Cortex of kidney (tissue), 1 donor: ENCODE measurements around the gene BMP7.
"Not testable (repeated sequence)": the region's sequence is repeated elsewhere in the genome, so short reads cannot be mapped to it uniquely, and the experiment has no call there.

Source experiments
- DNase-seq: peaks from one replicate; lab custom pipeline; 2025; lab: John Stamatoyannopoulos, UW

BMP7 gene

DNA sequence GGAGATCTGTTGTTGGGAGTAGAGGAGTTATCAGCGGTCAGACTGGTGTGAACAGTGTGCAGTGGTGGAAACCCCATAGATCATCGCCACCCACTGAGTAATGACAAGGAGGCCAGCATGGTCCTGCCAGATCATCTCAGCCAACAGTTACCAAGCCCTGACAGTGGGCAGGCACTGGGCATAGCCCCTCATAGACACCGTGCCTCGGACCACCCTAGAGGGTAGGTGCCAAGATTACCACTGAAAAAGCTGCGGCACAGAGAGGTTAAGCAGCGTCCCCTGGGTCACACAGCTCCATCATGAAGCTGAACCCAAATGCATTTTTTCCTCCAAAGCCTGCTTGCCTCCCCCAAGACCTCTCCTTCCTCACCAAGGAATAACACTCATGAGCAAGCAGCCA is 21.5 kb upstream of the BMP7 start:
- DNase-seq, result no peak

DNA sequence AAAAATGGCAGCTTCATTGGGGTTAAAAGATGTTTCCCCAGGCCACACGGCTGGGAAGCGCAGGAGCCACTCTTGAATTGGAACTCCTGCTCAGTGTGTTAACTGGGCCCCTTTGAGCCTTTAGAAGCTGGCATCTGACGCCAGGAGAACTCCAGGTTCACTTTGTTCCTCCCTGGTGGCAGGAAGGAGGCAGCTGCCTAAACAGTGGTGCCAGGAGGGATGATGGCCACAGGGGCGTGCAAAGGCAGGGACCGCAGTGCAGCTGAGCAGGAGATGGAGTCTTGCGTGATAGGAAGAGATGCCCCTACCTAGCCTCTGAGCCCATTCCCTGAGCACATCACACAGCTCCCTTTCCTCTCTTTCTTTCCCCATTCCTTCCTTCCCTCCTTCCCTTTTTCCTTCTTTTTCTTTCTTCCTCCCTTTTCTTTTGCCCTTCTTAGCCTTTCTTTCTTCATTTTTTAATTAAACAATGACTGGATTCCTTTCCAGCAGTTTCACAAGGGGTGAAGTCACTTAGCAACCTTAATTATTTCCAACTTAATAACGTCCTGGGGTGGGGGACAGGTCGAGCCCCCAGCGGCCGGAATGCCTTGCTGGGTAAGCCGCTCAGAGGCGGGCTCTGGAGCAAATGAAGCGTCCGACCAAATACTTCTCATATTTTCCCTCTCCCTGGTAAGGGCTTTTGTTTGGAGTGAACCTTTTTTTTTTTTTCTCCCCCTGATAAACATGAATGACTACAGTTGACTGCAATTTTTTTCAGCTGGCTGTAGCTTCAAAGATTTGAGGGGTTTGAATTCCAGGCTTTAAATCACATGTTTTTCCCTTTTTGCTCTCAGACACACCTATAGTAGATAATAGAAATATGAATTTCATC is 20.8 kb upstream of the BMP7 start:
- no peak for DNase-seq

DNA sequence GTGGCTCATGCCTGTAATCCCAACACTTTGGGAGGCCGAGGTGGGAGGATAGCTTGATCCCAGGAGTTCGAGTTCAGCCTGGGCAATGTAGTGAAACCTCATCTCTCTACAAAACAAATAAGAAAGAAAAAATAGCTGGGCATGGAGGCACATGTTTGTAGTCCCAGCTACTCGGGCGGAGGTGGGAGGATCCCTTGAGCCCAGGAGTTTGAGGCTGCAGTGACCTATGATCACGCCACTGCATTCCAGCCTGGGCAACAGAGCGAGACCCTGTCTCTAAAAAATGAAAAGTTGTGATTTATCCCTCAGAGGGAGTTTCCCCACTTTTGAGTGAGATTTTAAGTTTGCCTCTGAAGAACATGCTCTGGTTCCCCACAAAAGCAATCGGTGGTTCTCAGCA is 17.4 kb upstream of the BMP7 start:
- DNase-seq, result no peak

DNA sequence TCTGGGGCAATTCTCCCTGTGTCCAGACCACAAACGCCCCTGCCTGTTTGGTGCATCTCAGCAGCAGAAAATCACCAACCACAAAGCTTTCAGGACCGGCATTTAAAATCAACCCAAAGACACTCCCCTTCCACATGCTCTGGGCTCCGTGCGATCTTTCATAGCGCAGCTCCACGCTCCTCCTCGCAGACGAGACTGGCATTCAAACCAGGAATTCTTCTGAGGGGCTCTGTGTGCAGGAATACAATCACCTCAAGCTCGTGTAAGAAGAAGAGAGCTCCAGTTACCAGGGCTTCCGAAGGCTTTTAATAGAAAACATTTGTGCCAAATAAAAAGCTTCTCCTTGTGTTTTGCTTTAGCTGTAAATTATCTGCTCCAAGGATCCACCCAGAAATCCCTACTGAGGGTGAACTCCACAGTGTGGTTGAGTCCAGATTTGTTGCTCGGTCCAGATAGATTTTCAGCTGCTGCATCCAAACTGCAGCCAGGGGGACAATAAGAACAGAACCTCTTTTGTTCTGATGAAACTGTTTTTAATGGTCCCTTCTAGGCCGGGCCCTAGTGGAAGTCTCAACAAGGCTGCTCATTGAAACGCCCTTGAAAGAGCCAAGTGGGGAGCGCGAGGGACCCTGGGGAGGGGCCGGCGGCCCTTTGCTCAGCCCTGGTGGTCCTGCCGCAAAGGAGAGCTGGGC is 16.4 kb upstream of the BMP7 start:
- no peak for DNase-seq

DNA sequence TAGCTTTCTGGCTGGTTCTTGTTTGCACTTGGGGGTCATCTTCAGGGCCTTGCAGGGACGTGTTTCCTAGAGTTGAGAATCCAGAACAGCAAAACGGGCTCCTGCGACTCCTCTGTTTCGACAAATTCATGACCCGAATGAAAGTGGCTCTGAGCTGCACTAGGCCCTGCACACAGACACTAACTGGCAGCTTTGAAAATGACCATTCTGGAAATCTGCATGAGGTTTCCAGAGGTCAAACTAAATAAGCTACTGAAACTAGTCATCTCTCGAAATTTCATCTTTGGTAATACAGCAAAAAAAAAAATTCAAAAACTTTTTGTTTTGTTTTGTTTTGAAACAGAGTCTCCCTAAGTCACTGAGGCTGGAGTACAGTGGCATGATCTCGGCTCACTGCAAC is 15.5 kb upstream of the BMP7 start:
- no peak for DNase-seq

DNA sequence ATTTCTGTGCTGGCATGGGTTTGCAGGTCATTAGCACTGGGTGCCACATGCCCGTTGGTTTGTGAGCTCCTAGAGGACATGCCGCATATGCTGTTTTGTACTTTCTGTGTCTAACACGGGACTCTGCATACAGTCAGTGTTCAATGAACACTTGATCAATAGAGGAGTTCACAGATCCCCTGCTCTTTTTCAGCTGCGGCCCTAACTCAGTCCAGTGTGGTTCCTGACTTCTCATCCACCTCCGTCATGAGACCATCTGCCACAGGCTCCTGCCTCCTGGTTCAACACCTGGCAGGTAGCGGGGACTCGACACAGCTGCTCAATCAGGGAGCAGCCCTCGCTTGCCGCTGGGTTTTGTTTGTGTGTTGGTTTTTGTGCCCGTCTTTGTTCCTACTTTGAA is 13.8 kb upstream of the BMP7 start:
- no peak for DNase-seq

DNA sequence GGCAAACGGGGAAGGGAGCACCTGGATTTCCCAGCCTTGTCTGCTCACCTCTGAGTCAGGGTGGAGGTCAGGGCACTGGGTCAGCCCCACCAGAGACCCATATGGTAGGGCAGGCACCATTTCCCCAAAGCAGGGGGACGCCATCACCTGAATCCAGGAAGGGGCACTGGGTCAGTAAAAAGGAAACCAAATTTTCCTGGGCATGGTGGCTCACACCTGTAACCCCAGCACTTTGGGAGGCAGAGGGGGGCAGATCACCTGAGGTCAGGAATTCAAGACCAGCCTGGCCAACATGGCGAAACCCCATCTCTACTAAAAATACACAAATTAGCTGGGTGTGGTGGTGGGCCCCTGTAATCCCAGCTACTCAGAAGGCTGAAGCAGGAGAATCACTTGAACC is 13.1 kb upstream of the BMP7 start:
- DNase-seq, result not testable (repeated sequence)

DNA sequence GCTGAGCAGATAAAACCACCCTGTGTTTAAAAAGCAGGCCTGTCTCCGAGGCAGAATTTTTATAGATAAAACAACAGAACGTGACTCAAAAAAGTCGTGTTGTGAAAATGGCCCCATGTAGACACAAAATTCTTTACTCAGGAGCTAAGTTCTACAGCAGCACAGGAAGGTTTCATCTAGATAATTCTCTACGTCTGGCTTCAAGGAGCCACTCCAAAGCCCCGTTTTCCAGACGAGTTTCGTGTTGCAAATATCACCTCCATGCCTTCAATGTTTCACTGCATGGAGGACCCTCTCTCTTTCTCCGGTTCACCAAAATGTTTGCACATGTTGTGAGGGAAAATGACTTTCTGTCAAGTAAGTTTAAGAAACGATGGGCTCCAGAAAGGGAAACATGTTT is 12.0 kb upstream of the BMP7 start:
- DNase-seq, result no peak

DNA sequence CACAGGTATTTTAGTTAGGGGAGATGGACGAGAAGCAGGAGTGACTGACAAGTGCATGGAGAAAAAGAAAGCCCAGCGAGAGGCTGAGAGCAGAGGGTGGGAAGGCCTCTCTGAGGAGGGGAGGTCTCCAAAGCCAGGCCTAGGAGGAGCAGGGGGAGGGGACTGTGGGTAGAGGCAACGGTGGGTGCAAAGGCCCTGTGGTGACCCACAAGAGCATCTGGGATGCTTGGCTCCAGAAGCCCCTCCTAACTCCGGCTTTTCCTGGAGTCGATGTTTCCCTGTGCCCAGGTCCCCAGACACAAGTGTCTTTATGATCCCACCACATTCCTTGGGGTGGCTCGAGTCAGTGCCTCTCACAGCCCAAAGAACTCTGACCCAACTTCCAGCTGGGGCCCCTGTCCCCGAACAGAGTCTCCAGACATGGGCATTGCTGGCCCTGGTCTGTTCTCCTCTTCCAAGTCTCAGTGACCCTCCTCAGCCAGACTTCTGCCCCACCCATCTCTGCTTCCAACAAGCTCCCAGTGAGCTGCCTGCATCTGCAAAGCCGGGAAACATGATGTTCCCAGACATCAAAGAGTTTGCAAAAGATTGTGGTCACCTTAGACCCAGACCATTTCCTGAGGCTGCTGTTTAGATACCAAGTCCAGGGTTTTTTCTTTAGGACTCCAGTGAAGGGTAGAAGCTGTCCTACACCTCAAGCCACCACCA is 11.1 kb upstream of the BMP7 start:
- DNase-seq, result no peak

DNA sequence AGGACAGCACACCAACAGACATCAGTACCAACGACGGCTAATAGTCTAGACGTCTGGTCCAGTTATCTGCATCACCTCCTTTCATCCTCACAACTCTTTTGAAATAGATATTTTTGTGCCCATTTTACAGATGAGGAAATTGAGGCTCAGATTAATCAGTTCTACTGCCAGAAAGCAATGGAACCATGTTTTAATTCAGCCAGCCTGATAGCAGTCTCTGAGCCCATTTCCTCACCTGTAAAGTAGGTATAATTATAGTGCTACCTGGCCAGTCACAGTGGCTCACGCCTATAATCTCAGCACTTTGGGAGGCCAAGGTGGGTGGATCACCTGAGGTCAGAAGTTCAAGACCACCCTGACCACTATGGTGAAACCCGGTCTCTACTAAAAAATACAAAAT is 9.8 kb upstream of the BMP7 start:
- DNase-seq, result no peak

DNA sequence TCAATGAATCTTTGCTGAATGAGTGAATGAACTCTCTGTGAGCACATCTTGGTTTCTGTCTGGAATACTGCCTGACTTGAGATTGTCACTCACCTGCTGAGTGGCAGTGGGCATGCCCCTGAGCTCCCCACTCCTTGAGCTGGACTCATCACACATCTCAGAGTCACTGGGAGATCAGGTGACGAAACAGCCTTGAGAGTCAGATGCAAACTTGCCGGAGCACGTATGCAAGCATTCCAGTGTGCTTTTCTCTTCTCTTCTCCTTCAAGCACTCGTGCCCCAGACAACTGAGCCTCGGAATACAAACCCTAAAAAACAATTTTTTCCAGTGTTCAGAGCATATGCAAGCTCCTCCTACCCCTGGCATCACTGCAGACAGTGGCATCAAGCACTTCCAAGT is 9.4 kb upstream of the BMP7 start:
- no peak for DNase-seq

DNA sequence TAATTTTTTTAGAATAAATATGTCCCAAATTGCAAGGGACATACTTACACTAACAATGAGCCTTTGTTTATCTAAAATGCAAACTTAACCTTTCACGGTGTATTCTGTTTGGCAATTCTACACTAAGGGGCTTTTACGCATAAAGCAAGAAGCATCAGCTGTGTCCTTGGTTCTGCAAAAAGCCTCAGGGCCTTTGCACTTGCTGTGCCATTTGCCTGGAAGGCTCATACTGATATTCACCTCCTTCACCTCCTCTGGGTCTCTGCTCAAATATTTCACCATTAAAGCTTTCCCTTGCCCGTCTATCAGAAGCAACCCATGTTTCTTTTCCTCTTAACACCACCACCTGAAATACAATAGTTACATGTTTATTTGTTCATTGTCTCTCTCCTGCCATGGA is 8.9 kb upstream of the BMP7 start:
- DNase-seq, result no peak

DNA sequence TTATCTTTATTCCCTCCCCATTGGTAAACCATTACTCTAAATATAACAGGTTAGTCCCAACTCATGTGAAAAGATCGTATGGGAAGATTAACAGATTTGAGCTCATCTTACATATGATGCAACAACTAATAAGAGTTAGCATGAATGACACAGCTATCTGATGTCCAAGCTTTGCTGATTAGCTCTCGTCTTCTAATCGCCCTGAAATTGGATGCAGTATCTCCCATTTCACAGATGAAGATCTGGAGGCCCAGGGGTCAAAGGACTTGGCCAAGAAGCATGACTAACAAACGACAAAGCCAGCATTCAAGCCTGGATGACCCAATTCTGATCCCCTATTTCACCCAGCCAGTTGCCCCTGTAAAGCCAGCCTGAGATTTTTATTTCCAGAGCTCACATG is 8.4 kb upstream of the BMP7 start:
- no peak for DNase-seq

DNA sequence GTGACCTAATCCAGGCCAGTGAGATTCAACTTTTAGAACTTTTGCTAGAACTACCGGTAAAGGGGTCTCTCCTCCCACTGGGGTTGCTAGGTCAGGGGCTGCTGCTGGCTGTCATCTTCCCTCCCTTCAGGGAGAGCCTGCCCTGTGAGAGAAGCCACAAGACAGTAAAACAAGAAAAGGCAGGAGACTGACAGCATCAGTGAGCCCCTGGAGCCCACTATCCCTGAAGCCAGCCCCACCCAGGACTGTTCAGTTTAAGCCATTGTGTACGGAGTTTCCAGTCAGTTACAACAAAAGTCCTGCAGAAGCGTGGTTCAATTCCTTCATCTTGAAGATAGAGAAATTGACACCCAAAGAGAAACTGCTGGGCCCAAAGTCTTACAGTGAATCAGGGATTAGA is 7.9 kb upstream of the BMP7 start:
- no peak for DNase-seq

DNA sequence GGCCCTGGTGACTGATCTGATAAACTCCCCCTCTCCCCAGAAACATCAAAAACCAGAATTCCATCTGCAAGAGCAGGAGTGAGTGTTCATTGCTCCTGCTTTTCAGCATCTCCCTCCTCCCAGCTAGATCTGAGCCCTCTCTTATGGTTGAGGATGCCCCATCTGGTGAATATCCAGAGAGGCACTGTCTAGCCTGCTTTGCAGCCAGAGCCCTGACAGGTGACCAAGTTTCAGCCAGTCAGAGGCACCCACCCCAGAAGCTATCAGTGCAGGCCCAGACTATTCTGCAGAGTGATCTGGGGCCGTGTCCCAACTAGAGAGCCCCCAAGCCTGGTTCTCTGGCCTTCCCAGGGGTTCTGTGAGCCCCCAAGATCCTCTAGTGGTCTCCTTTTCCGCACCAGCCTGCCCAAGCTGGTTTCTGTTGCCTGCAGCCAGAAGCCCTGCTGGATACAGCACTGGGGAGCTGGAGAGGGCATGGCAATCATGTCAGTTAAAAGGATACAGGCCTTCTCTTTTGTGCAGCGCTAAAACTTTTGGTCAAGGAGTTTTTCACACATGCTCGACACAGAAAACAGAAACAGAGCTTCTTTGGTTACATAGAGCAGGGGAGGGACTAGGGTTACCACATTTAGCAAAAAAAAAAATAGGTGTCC is 6.6 kb upstream of the BMP7 start:
- DNase-seq, result no peak

DNA sequence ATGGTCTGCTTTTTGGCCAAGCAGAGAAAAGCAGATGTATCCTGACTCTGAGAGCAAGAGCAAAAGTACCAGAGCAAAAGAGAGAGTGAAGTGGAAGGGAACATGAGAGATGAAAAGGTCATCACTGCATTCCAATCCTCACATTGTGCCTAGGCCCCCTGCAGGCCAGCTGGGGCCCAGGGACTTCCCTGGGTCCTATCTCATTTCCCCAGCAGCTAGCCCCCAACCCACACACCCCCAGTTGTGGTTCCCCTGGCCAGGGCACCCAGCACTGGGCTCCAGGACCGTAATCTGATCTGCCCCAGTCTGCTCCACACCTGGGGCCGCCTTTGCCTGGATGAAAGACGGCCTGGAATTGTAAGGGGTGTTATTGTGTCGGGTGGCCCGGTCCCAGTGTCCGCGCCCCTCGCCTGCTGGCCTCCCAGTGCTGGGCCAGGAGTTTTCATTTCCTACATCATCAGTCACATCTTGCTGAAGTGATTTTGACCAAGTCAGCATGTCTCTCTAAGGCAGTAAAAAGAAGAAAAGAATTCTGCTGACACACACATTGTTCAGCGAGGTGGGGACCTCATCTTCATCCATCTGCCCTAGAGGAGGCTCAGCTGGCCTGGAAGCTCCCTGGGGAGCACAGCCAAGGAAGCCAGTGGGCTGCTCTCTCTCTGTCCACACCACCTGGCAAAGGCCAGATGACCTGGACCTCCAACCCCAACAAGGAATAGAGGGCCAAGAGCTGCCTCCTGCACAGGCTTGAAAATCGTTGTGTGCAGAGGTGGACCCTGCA is 4.0 kb upstream of the BMP7 start:
- no peak for DNase-seq

DNA sequence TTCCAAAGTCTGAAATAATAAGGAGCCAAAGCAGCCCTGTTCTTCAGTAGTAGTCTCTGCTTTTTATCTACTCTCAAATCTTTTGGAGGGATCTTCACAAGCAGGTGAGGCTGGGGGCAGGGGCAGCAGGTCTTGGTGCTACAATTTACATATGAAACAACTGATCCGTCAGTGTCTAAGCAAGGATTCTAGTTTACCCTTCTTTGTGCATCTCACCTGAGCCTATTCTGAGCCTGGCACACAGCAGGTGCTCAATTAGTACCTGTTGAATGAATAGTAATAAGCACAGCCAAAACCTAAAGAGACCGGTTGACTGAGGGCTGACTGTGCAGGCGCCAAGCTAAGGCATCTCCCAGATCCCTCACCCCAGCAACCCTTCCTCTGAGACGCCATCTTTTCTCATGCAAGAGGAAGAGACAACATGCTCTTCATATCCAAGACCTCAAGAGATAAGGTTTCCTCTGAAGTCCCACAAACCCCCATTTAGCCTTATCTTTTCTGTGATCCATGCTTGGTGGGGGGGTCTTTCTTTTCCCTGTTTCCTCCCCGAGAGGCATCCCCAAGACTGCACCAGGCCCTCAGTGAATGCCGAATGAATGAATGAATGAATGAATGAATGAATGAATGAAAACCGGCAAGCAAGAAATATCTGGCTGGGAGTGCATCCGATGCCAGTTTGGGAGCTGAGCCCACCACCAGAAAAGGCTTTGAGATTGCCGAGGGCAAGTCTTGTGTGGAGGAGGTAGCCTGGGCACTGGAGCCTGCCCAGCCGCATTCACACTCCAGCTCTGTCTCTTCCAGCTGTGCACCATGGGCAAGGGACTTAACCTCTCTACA is 2.9 kb upstream of the BMP7 start:
- no peak for DNase-seq

DNA sequence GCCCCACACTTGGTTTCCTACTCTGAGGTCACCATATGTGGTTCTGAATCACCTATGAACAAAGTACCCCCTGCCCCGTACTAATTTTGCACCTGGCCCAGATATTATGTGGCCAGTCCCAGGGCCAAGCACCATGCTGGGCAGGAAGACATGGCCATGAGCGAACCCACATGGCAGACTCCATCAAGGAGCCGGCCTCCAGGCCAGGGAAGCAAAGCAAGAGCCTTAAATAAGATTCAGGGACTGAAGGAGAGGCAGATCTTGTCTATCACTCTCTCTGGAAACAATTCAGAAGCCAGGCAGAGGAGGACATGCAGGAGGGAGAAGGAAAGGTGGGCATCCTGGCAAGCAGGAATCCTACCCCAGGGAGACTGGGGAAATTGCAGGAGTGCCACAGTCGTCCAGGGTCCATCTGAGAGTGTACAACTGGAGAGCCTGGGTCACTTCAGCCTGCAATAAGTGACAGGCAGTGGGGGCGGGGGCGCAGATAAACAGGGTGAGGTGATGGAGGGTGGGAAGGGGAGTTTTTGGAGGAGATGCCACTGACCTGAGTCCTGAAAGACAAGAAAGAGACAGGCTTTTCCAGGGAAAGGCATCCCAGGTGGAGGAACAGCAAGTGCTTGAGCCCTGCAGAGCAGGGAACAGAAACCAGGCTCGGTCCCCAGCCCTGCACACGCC is 2.1 kb upstream of the BMP7 start:
- DNase-seq, result no peak

DNA sequence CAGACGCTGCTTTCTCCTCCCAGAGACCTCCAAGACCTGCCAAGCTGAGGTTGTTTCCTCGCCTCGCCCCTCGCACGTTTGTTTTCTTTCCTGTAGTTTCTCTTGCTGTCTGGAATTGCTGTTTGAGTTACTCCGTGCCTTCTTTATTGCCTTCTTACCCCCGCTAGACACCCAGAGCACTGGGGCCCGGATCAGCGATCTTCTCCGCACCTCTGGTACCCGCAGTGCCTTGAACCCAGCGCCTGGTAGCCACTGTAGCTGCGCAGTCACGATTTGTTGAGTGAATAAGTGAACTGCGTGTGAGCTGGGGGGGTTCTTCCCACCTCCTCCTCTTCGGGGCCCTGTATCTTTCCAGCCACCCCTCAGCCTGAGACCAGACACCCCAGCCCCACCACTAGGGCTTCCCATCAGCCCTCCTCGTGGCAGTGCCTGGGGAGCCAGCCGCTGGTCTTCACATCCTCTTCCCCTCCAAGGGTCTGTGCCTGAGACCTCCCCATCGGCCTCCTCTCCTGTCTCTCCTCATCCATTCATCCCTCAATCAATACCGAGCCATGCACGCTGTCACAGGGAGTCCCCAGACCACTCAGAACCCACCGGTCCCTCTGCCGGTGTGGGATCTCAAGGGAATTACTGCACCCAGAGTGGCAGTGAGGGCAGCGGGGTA is 849 bp upstream of the BMP7 start:
- no peak for DNase-seq

DNA sequence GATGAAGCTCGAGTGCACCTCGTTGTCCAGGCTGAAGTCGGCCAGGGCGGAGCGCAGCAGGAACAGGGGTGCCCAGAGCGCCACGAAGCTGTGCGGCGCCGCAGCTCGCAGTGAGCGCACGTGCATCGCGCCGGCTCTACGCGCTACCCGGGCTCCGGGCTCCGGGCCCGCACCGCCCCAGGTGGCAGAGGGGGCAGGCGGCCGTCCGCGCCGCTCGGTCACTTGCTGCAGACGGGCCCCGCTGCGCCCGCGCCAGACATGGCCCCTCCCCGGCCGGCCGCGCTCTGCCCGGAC is 497 bp downstream of the BMP7 start:
- no peak for DNase-seq
